ENCODE measurements around the gene PRSS36.

DNA sequence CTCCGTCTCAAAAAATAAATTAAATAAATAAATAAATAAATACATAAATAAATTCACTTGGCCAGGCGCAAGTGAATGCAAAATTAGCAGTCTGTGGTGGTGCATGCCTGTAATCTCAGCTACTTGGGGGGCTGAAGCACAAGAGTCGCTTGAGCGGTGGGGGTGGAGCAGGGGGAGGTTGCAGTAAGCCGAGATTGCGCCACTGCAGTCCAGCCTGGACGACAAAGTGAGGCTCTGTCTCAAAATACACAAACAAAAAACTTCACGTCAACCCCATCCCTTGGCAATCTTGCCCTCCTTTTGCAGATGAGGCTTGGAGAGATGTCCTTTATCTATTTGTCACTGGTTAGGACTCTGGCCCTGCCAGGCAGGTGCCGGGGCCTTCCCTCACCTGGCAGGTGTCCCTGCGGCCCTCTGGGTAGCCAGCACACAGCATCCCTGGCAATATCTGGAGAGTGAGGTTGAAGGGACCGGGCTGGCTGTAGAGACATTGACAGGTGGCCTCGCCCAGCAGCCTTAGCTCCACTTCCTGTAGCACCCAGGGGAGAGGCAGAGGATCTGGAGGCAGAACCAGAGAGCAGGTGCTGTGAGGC lies 4.4 kb downstream of the PRSS36 start:
- TF ChIP-seq, protein P1, sequence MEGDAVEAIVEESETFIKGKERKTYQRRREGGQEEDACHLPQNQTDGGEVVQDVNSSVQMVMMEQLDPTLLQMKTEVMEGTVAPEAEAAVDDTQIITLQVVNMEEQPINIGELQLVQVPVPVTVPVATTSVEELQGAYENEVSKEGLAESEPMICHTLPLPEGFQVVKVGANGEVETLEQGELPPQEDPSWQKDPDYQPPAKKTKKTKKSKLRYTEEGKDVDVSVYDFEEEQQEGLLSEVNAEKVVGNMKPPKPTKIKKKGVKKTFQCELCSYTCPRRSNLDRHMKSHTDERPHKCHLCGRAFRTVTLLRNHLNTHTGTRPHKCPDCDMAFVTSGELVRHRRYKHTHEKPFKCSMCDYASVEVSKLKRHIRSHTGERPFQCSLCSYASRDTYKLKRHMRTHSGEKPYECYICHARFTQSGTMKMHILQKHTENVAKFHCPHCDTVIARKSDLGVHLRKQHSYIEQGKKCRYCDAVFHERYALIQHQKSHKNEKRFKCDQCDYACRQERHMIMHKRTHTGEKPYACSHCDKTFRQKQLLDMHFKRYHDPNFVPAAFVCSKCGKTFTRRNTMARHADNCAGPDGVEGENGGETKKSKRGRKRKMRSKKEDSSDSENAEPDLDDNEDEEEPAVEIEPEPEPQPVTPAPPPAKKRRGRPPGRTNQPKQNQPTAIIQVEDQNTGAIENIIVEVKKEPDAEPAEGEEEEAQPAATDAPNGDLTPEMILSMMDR (IDR thresholded peaks at IDR 0.05; ENCODE audit: low read length), result no peak
- no peak for TF ChIP-seq EZH2 (IDR thresholded peaks at IDR 0.05; ENCODE audit: borderline replicate concordance, low read length)

Measured in OCI-LY1 (cell line).